A673 (cell line): ENCODE results near the gene CLDN11. TPM values are rescaled to one million over a fixed set of nuclear protein-coding genes. Genes with fewer than 3 reads are reported as not detected.

Experiments
- BruUV-seq: library from RNA; stranded (reverse); fragments of 400-500 nt; replicated peaks from 2 replicates; lab custom pipeline; 2021; lab: Mats Ljungman, UMichigan
- CTCF ChIA-PET: fragments of 300-600 bp; sonication (Branson Sonifier 250); formaldehyde crosslinking; loops from one replicate; lab custom pipeline; 2022; ENCODE audit warnings: antibody characterized with exemption; lab: Charles Lee
- POLR2A ChIA-PET: fragments of 300-600 bp; sonication (Branson Sonifier 250); formaldehyde crosslinking; loops from one replicate; lab custom pipeline; 2022; ENCODE audit warnings: antibody characterized with exemption; ENCODE audit not compliant: low non-redundant PET; lab: Charles Lee
- DNase-seq: peaks from one replicate; pipeline ENCODE4 v3.0.0-alpha.2; 2015; ENCODE audit warnings: low spot score
- H3K27ac ChIP-seq: fragments of 200-600 bp; sonication (generic); 2 replicates; pipeline ENCODE4 v1.5.1; 2016; ENCODE audit warnings: mixed run types, low read depth, mild to moderate bottlenecking, mixed read lengths, antibody characterized with exemption, low read length; ENCODE audit not compliant: poor library complexity, severe bottlenecking
- H3K27me3 ChIP-seq: fragments of 200-600 bp; sonication (generic); replicated peaks from 2 replicates; pipeline ENCODE4 v1.6.1; 2017; ENCODE audit warnings: mixed run types, low read depth, mild to moderate bottlenecking, mixed read lengths, antibody characterized with exemption, low read length; ENCODE audit not compliant: insufficient read depth, poor library complexity
- H3K36me3 ChIP-seq: fragments of 200-600 bp; sonication (generic); 2 replicates; pipeline ENCODE4 v1.6.1; 2016; ENCODE audit warnings: mixed run types, mild to moderate bottlenecking, mixed read lengths, antibody characterized with exemption, low read length; ENCODE audit not compliant: insufficient read depth, poor library complexity, severe bottlenecking
- H3K4me1 ChIP-seq: fragments of 200-600 bp; sonication (generic); 2 replicates; pipeline ENCODE4 v1.6.1; 2017; ENCODE audit warnings: mixed run types, mild to moderate bottlenecking, mixed read lengths, antibody characterized with exemption, low read length; ENCODE audit not compliant: insufficient read depth, poor library complexity, severe bottlenecking
- H3K4me3 ChIP-seq: fragments of 200-600 bp; sonication (generic); 2 replicates; pipeline ENCODE4 v1.5.1; 2016; ENCODE audit warnings: low read depth, mixed run types, mild to moderate bottlenecking, mixed read lengths, low read length; ENCODE audit not compliant: poor library complexity, severe bottlenecking
- H3K9me3 ChIP-seq: fragments of 200-600 bp; sonication (generic); 2 replicates; pipeline ENCODE4 v1.6.1; 2016; ENCODE audit warnings: mixed run types, low read depth, mild to moderate bottlenecking, mixed read lengths, antibody characterized with exemption, low read length; ENCODE audit not compliant: poor library complexity, severe bottlenecking
- EZH2 ChIP-seq: fragments of 200-600 bp; sonication (generic); IDR thresholded peaks from 2 replicates; pipeline ENCODE4 v1.6.1; 2017; ENCODE audit warnings: borderline replicate concordance, low read depth, mild to moderate bottlenecking, mixed read lengths, antibody characterized with exemption, low read length; ENCODE audit not compliant: poor library complexity, severe bottlenecking
- intact Hi-C: fragments of 100-400 bp; cut with micrococcal nuclease; formaldehyde crosslinking; loops from one replicate; pipeline ENCODE4 v1.10.0; 2022; ENCODE audit not compliant: unreplicated experiment
- total RNA-seq: library from RNA; stranded (reverse); gene quantifications from 2 replicates; pipeline ENCODE4 v1.2.3, GENCODE V29; 2021
- TF ChIP-seq, protein P1 (sequence below): fragments of 300-800, 200-600 bp; sonication (generic); conservative IDR thresholded peaks from 2 replicates; pipeline ENCODE4 v1.5.1; 2017; ENCODE audit warnings: low read depth, mild to moderate bottlenecking, antibody characterized with exemption, low read length, moderate library complexity, mixed read lengths

CLDN11 gene
- total RNA-seq, 1 experiment from 2014 or later, result not detected

DNA sequence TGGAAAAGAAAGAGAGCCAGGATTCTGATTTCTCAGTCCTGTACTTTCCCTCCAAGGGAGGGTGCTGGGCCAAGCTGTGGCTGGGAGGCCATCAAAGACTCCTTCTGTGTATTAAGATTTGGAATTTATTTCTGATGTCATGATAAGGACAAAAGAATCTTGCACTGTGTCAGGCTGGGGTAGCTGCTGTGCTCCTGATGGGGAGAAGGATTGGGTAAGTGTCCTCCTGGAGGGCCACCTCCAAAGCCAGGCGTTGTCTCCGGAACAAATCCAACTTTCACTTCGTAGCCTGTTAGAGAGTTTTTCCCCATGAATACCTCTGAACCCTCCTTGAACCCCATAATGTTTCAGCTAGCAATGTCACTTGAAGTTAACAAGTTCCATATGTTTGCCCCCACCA is 29.9 kb downstream of the CLDN11 start:
- BruUV-seq, result no TSS peak

DNA sequence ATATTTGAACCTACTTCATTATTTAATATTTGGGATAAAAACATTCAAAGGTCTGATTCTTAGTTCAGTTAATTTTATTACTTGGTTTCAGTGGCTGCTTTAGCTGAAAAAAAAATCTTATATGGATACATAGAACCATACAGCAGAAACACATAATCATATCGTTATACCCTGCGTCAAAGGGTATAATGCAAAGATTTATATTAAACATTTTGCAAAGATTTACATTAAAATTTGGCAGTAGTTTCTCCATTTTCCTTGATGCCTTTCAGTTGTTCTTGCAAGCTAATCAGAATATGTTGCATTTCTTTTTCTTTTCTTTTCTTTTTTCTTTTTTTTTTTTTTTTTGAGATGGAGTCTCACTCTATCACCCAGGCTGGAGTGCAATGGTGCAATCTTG is 31.4 kb downstream of the CLDN11 start:
- Histone ChIP-seq H3K9me3 (no peaks in the 10 kb centered on the region), H3K36me3 (no peaks in the 10 kb centered on the region), H3K27ac (no peak overlapping the region), H3K27me3 (no peaks in the 10 kb centered on the region), H3K4me1 (no peaks in the 10 kb centered on the region), H3K4me3 (no peak overlapping the region)
- TF ChIP-seq, protein P1, sequence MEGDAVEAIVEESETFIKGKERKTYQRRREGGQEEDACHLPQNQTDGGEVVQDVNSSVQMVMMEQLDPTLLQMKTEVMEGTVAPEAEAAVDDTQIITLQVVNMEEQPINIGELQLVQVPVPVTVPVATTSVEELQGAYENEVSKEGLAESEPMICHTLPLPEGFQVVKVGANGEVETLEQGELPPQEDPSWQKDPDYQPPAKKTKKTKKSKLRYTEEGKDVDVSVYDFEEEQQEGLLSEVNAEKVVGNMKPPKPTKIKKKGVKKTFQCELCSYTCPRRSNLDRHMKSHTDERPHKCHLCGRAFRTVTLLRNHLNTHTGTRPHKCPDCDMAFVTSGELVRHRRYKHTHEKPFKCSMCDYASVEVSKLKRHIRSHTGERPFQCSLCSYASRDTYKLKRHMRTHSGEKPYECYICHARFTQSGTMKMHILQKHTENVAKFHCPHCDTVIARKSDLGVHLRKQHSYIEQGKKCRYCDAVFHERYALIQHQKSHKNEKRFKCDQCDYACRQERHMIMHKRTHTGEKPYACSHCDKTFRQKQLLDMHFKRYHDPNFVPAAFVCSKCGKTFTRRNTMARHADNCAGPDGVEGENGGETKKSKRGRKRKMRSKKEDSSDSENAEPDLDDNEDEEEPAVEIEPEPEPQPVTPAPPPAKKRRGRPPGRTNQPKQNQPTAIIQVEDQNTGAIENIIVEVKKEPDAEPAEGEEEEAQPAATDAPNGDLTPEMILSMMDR, result no peak
- TF ChIP-seq EZH2, result no peak
- ChIA-PET CTCF (no interaction called here), POLR2A (no interaction called here)
- DNase-seq, result no peak
- intact Hi-C loops, result no loop called here
- BruUV-seq, result no TSS peak

More for the DNA sequence above, 29.9 kb downstream of the CLDN11 start:
- no peaks in the 10 kb centered on the region for H3K9me3 ChIP-seq
- H3K27me3 ChIP-seq, result no peaks in the 10 kb centered on the region
- TF ChIP-seq, protein P1, result no peak
- TF ChIP-seq EZH2, result no peak
- DNase-seq, result no peak
- no peaks in the 10 kb centered on the region for H3K36me3 ChIP-seq
- intact Hi-C loops, result no loop called here
- no peaks in the 10 kb centered on the region for H3K4me1 ChIP-seq
- POLR2A ChIA-PET, result no interaction called here
- H3K4me3 ChIP-seq, result no peak overlapping the region
- CTCF ChIA-PET, result interaction anchor here (1.0 kb wide), 1 partner anchor 35 kb away, joined by 3 read pairs; no protein-coding TSS in a partner anchor
- H3K27ac ChIP-seq, result no peak overlapping the region

DNA sequence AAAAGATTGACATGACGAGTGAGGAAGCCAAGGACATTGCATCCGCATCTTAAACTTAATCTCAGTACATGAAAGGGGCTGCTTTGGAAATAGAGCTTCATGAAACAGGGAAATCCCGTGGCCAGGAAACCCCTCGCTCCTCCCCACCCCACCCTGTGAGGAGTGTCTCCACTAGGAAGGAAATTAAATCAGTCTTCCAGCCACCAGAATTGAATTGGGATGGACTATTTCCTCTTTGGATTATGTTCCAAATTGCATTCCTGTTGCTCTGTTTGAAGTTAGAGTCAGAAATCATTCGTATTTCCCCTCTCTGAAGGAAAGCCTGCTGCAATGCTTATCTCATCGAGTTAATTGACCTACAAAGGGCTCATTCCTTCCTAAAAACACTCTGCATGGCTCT is 35.8 kb downstream of the CLDN11 start:
- POLR2A ChIA-PET, result no interaction called here
- no peak overlapping the region for H3K27ac ChIP-seq
- intact Hi-C loops, result no loop called here
- peaks cover 7% of the 10 kb centered on the region for H3K27me3 ChIP-seq
- no TSS peak for BruUV-seq
- H3K4me1 ChIP-seq, result no peaks in the 10 kb centered on the region
- no peak overlapping the region for H3K4me3 ChIP-seq
- DNase-seq, result peak; percentile 67
- no peaks in the 10 kb centered on the region for H3K36me3 ChIP-seq
- TF ChIP-seq EZH2, result no peak
- TF ChIP-seq, protein P1, result no peak
- no peaks in the 10 kb centered on the region for H3K9me3 ChIP-seq
- CTCF ChIA-PET, result interaction anchor here (0.6 kb wide), 1 partner anchor 53 kb away, joined by 5 read pairs; no protein-coding TSS in a partner anchor
